Stimulated activated CD4-positive, alpha-beta T cell treated with anti-CD3 and anti-CD28 coated beads, TNF-alpha, amount 100 ng/mL, for 24 hours (primary cell): Measurements from ENCODE around the gene TMEM132D.

ENCODE experiments used
- DNase-seq, 3 experiments: peaks; one replicate each; pipeline ENCODE4 v3.0.0-alpha.2; 2020; ENCODE audit warnings: low read depth in 3 of 3

Gene TMEM132D

GRCh38 chr12:129534966-129535750 is 368.7 kb downstream of the TMEM132D start:
- DNase-seq, result no peak

- DNase-seq, result no peak
Measured at GRCh38 chr12:129532707-129533499, 370.9 kb downstream of the TMEM132D start.

- DNase-seq, result no peak
Measured at GRCh38 chr12:129532082-129532481, 371.7 kb downstream of the TMEM132D start.

- no peak for DNase-seq
Measured at GRCh38 chr12:129530984-129531383, 372.8 kb downstream of the TMEM132D start.

GRCh38 chr12:129530517-129530916 is 373.3 kb downstream of the TMEM132D start:
- DNase-seq, result no peak

DNA sequence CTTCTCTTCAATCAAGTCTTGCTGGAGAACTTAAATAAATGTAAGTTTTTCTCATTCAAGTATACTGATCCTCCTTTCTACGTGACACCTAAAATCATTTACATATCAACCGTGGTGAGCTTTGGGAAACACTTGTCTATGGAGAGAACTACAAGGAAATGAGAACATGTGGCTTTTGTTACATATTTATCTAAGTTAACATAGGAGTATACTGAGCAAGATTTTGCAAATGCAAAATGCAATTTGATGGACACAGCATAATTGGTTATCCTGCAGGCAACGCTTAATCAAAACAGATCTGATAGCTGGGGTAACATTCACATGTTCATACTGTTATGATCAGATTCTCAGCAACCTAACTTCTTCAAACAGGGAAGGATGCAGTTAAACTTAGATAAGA is 376.3 kb downstream of the TMEM132D start:
- DNase-seq, result no peak

DNA sequence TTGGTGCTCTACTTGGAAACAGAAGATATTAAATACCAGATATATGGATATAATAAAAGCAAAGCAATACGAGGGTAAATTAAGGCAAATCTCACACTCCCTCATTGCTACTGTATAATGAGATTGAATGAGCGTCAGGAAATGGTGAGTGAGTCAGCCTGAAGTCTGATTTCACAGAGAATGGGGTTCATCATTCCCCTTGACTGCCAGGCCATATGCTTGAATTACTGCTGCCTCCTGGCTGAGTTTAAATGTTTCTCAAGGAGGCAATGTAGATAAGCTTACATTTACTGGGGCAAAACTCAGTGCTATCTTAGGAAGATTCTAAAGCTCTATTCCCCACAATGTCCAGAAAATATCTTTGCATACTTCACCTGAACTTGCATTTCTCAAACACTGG is 380.2 kb downstream of the TMEM132D start:
- DNase-seq, result no peak

GRCh38 chr12:129520739-129521138 is 383.1 kb downstream of the TMEM132D start:
- no peak for DNase-seq

DNA sequence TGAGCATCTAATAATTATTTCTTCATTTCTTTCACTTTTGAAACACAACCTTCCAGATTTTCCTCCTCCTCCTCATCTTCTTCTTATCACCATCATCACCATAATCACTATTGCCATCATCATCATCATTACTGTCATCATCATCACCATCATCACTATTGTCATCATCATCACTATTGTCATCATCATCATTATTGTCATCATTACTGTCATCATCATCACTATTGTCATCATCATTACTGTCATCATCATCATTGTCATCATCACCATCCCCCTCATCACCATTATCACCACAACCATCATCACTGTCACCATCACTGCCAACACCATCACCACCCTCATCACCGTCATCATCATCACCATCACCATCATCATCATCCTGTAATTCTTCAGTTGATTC is 400.0 kb downstream of the TMEM132D start:
- no peak for DNase-seq

GRCh38 chr12:129496226-129496625 is 407.6 kb downstream of the TMEM132D start:
- DNase-seq, result no peak

DNA sequence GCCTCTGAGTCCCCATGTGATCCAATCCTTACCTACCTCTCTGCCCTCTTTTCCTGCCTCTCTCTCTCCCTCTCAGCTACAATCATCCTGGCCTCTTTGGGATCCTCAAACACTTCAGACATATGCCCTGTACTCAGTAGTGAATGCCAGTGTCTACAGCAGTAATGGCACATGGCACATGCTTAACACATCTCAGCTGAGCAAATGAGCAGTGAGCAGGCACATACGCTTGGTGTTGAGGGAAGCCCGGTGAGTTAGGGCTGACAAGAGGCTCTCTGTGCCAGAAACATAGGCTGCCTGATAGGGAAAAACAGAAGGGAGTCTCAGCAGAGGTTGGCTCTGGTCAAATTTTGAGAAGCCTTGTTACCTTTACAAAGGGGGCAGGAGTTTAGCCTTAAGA is 409.1 kb downstream of the TMEM132D start:
- no peak for DNase-seq

GRCh38 chr12:129494260-129494659 is 409.6 kb downstream of the TMEM132D start:
- no peak for DNase-seq

DNA sequence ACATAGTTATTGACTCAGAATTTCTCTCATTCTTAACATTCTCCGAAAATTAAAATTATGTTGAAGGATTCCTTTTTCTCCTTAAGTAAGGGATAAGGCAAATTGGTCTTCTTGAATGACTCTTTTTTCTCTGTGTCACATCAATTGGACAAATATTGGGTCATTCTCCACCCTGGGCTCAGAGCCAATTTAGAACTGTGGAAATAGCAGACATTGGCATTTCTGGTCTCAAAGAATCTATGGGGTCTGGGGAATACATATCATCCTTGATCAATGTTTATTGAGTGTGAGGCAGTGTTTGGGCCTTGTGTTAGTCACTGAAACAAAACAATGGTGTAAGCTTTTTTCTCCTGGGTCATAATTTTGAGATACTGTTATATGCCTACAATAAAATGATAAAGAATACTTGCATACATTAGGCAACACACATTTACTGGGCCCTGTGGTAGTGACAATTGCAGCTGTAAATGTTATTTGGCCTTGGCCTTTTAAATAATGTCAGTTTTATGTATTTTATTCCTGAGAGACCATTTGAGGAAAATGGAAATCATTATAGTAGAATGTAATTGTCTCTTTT is 414.6 kb downstream of the TMEM132D start:
- DNase-seq, result no peak

DNA sequence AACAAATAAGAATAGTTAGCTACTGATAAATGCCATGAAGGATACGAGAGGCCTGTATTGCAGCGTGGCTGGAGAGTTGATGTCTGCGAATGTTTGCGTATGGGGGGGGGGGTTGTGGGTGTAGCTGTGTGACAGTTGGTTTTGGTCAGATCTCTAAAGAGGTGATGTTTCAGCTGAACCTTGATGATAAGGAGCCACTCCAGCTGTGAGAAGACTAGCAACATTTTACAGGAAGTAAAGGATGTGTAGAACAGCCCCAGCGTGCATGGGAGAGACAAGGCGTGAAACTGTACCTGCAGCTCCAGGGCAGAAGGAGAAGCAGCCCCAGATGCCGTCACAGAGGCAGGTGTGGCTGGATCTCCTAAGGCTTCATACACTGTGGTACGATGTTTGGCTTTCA is 416.9 kb downstream of the TMEM132D start:
- no peak for DNase-seq

- no peak for DNase-seq
Measured at GRCh38 chr12:129483111-129483893, 420.5 kb downstream of the TMEM132D start.

DNA sequence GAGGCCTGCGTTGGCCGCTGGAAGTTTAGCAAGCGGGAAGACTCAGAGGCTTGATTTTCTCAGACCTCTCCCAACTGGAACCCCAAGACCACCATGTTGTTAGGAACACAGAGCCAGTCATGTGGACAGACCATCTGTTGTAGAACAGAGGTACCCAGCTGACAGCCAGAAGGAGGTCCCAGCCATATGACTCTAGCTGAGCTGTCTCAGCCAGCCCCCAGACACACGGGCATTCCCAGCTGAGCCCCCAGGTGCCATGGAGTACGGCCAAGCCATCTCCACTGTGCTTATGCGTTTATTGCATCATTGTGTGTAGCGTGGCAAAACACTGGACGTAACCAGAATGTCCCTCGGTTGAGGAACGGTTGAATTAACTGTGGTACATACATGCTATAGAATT is 421.9 kb downstream of the TMEM132D start:
- no peak for DNase-seq

GRCh38 chr12:129470196-129470595 is 433.6 kb downstream of the TMEM132D start:
- DNase-seq, result no peak

DNA sequence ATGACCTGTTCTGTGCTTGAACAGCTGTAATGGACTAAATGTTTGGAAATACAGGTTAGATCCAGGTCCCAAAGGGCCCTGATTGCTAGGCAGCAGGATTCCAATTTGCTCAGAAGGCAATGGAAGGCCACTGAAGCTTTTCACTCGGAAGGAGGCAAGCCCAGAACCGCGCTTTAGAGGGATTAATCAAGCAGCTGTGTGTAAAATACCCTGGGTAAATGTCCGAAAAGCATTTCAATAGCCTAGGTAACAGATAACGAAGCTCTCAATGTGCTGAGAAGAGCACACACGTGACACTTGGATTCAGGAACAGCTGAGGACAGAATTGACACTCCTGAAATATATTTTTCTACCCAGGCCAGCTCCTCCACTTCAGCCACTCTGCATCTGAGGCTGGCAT is 436.1 kb downstream of the TMEM132D start:
- no peak for DNase-seq

DNA sequence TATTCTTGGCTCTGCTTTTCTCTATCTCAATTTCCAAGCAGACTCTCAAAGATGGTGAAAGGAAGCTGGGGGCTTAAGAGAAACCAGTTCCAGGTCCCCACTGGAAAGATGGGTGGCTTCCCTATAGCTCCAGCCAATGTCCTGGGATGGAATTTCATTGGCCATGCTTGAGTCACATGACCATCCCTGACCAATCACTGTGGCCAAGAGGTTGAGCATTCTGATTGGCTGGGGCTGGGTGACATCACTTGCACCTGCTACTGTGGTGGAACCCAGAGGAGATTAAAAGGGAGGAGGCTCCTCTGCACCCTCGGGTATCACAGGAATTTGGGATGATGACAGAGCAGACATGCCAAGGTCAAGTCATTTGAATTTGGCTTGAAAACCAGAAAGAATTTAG is 436.5 kb downstream of the TMEM132D start:
- no peak for DNase-seq

GRCh38 chr12:129466499-129466898 is 437.3 kb downstream of the TMEM132D start:
- no peak for DNase-seq

GRCh38 chr12:129459886-129460285 is 443.9 kb downstream of the TMEM132D start:
- DNase-seq, result no peak

- DNase-seq, result no peak
Measured at GRCh38 chr12:129446696-129447095, 457.1 kb downstream of the TMEM132D start.
